HFF-Myc (cell line): Measurements from ENCODE around the gene DGKG.

Source experiments
- DNase-seq: peaks from one replicate; pipeline ENCODE4 v3.0.0-alpha.2; 2011; ENCODE audit warnings: low read depth; ENCODE audit errors: extremely low read depth
- H3K4me3 ChIP-seq: replicated peaks from 2 replicates; pipeline ENCODE4 v1.5.1; 2011; ENCODE audit warnings: low read depth, mild to moderate bottlenecking, control low read depth, low read length
- CTCF ChIP-seq: IDR thresholded peaks from 2 replicates; pipeline ENCODE4 v1.5.1; 2012; ENCODE audit warnings: mild to moderate bottlenecking, low read depth, low read length, control low read depth; ENCODE audit errors: missing control alignments

DGKG gene

GRCh38 chr3:186339180-186339918 is 22.7 kb downstream of the DGKG start:
- no peak for TF ChIP-seq CTCF
- H3K4me3 ChIP-seq, result no peak overlapping the region
- no peak for DNase-seq

- H3K4me3 ChIP-seq, result no peak overlapping the region
- no peak for TF ChIP-seq CTCF
- DNase-seq, result no peak
These were observed 28.8 kb downstream of the DGKG start for GRCh38 chr3:186333256-186333655.

- TF ChIP-seq CTCF, result no peak
- DNase-seq, result no peak
- no peak overlapping the region for H3K4me3 ChIP-seq
These were observed 31.1 kb downstream of the DGKG start for GRCh38 chr3:186330772-186331460.

- no peak overlapping the region for H3K4me3 ChIP-seq
- no peak for DNase-seq
- TF ChIP-seq CTCF, result no peak
These were observed 32.4 kb downstream of the DGKG start for GRCh38 chr3:186329589-186329988.

- no peak for TF ChIP-seq CTCF
- DNase-seq, result no peak
- no peak overlapping the region for H3K4me3 ChIP-seq
These were observed 34.0 kb downstream of the DGKG start for GRCh38 chr3:186327912-186328487.

- TF ChIP-seq CTCF, result no peak
- no peak for DNase-seq
- no peak overlapping the region for H3K4me3 ChIP-seq
These were observed 39.3 kb downstream of the DGKG start for GRCh38 chr3:186322761-186323160.
